ENCODE measurements around the gene BCL11A.

DNA sequence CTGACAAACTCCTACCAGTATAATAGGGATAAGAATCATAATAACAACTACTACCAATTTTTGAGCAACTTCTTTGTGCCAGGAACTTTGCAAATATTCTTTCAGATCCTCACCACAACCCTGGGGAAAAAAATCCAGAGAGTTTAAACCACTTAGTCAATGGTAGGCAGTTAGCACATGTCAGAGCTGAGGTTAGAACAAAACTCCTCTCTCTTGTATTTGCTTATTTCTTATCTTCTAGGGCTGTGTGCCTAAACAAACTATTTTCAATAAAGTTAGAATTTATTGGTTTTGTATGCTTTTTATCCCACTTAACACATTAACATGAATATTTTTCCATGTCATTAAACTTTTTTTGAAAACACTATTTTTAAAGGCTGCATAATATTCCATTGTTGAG, 127.1 kb downstream of the BCL11A start:
- TF ChIP-seq, protein P1, sequence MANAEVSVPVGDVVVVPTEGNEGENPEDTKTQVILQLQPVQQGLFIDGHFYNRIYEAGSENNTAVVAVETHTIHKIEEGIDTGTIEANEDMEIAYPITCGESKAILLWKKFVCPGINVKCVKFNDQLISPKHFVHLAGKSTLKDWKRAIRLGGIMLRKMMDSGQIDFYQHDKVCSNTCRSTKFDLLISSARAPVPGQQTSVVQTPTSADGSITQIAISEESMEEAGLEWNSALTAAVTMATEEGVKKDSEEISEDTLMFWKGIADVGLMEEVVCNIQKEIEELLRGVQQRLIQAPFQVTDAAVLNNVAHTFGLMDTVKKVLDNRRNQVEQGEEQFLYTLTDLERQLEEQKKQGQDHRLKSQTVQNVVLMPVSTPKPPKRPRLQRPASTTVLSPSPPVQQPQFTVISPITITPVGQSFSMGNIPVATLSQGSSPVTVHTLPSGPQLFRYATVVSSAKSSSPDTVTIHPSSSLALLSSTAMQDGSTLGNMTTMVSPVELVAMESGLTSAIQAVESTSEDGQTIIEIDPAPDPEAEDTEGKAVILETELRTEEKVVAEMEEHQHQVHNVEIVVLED (CRISPR knock-in tag; IDR thresholded peaks at IDR 0.05; ENCODE audit: borderline replicate concordance): no peak
- TF ChIP-seq POLR2A (IDR thresholded peaks at IDR 0.05; ENCODE audit: insufficient read depth in 1 of 2, low read depth in 2 of 2, low read length in 2 of 2): no peak
- no peak for TF ChIP-seq KAT8 (CRISPR knock-in tag; IDR thresholded peaks at IDR 0.05)
- no peak for TF ChIP-seq ZFP36L2 (CRISPR knock-in tag; IDR thresholded peaks at IDR 0.05)
- TF ChIP-seq ZNF562 (CRISPR knock-in tag; IDR thresholded peaks at IDR 0.05; ENCODE audit: borderline replicate concordance): no peak

Measured in HepG2 (cell line).